Epithelial cell of proximal tubule (primary cell): ENCODE results near the gene RAI1. TPM values are rescaled to one million over a fixed set of nuclear protein-coding genes. Genes with fewer than 3 reads are reported as not detected.

Source experiments
- DNase-seq: peaks from one replicate; pipeline ENCODE4 v3.0.0-alpha.2; 2011; ENCODE audit warnings: low read depth
- H3K4me3 ChIP-seq: 2 replicates; pipeline ENCODE4 v1.5.1; 2011; ENCODE audit warnings: low read depth, mild to moderate bottlenecking, low read length
- total RNA-seq: library from RNA; depleted of rRNA; stranded (reverse); fragments of >200 nt; gene quantifications from 2 replicates; pipeline ENCODE4 v1.2.3, GENCODE V29; 2015
- TF ChIP-seq, protein P1 (sequence below): conservative IDR thresholded peaks from 2 replicates; pipeline ENCODE4 v1.5.1; 2012; ENCODE audit warnings: low read depth, mild to moderate bottlenecking, low read length

RAI1 gene
- total RNA-seq, 1 donor from 2014 or later: 13.7 TPM

- peak overlapping the region; percentile 48 for H3K4me3 ChIP-seq
- TF ChIP-seq, protein P1, sequence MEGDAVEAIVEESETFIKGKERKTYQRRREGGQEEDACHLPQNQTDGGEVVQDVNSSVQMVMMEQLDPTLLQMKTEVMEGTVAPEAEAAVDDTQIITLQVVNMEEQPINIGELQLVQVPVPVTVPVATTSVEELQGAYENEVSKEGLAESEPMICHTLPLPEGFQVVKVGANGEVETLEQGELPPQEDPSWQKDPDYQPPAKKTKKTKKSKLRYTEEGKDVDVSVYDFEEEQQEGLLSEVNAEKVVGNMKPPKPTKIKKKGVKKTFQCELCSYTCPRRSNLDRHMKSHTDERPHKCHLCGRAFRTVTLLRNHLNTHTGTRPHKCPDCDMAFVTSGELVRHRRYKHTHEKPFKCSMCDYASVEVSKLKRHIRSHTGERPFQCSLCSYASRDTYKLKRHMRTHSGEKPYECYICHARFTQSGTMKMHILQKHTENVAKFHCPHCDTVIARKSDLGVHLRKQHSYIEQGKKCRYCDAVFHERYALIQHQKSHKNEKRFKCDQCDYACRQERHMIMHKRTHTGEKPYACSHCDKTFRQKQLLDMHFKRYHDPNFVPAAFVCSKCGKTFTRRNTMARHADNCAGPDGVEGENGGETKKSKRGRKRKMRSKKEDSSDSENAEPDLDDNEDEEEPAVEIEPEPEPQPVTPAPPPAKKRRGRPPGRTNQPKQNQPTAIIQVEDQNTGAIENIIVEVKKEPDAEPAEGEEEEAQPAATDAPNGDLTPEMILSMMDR: no peak
- DNase-seq: no peak
These were observed 102.8 kb downstream of the RAI1 start for GRCh38 chr17:17783825-17784656.

DNA sequence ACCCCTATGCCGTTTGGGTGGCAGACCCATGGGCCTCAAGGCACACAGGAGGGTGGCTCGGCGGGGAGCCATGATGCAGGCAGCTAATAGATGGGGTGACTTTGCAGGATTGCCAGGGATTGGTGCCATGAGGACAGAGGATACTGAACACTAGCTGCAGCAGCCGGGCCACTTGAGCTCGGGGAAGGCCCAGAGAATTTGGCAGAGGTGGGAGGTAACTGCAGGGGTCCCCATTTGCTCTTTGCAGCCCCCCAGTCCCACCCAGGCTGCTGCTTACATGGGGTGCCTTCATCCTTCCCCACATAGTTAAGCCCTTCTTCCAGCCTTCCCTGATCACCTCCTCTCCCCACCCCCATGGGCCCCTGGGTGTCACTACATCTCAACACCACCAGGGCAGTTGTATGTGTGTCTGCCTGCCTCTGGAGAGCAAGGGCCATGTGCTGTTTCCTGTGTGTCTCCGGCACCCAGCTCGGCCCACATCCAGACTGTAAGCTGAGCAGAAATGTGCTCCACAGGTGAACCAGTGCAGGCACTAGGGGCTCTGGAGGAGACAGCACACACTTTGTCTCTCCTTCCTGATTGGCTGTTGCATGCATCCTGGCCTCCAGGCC, 103.5 kb downstream of the RAI1 start:
- TF ChIP-seq, protein P1: peak; percentile 37
- DNase-seq: no peak

DNA sequence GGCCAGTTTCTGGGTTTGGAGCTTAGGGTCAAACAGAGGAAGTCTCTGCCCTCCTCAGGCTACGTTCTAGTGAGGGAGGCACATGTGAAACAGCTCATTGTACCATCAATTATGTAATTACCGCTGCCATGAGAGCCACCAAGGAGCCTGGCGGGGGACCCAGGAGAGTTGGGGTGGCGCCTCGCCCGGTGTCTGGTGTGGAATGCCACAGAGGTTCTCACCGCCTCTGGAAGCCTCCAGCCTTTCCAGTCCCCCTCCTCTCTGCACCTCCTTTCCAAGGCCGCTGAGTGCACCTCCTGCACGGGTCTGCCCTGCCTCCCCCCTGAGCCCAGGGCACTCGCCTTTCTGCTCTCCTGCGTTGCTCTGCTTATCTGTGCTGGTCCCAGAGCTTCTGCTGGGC, 104.1 kb downstream of the RAI1 start:
- no peak for DNase-seq
- TF ChIP-seq, protein P1: no peak
- H3K4me3 ChIP-seq: no peak overlapping the region

More for the DNA sequence above, 103.5 kb downstream of the RAI1 start:
- H3K4me3 ChIP-seq: no peak overlapping the region

DNA sequence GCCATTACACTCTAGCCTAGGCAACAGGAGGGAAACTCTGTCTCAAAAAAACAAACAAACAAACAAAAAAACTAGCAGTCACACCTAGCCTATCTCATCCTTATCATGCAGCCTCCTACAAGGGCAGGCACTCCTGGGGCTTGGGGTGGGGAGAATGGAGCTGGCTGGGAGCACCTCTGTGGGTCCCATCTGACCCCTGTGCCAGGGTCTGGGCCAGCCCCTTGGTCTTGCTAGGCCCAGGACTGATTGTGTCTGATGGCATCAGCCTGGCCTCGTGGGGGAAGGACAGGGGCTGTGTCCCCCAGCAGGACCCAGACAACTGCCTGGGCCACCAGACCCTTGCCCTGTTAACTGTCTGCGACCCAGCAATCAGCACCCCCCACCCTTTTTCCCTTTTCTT, 105.7 kb downstream of the RAI1 start:
- TF ChIP-seq, protein P1: no peak
- H3K4me3 ChIP-seq: no peak overlapping the region
- DNase-seq: no peak

GRCh38 chr17:17787568-17787967, 106.3 kb downstream of the RAI1 start:
- TF ChIP-seq, protein P1: no peak
- H3K4me3 ChIP-seq: no peak overlapping the region
- DNase-seq: no peak

DNA sequence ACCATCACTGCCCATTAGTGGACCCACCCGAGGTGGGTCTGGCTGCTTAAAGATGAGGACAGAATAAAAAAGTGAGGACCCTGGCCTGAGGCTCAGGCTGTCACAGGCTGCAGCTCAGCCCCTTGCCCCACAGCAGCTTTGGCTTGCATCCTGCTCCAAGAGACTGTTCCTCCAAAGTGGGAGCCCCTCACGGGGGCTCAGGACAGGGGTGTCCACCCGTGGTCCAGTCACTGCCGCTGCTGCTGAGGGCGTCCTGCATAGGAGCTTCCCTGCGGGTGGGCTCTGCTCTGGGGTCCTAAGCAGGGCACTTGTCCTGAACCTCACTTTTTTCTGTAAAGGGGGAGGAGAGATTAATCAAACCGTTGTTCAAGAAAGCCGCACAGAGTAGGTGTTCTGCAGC, 107.7 kb downstream of the RAI1 start:
- H3K4me3 ChIP-seq: no peak overlapping the region
- TF ChIP-seq, protein P1: no peak
- DNase-seq: no peak
